HepG2 (cell line): ENCODE results near the gene SNX30. TPM values are rescaled to one million over a fixed set of nuclear protein-coding genes. Genes with fewer than 3 reads are reported as not detected.

Experiments used
- ATAC-seq: fragments of 200-7000 bp; cut with Tn5 transposase; 3 replicates; pipeline ENCODE4 v1.9.1; 2020; ENCODE audit warnings: mild to moderate bottlenecking, moderate library complexity
- BruUV-seq: library from RNA; stranded (reverse); fragments of 400-500 nt; replicated peaks from 2 replicates; lab custom pipeline; 2021; lab: Mats Ljungman, UMichigan
- CTCF ChIA-PET: fragments of 300-600 bp; formaldehyde crosslinking; extraction: SDS; loops from one replicate; lab custom pipeline; 2021; ENCODE audit warnings: low total read pairs, inconsistent platforms, low intra/inter-chr PET ratio; lab: Yijun Ruan, JAX
- POLR2A ChIA-PET: fragments of 350-600 bp; sonication (Branson Sonifier 250); formaldehyde crosslinking; loops from one replicate; lab custom pipeline; 2020; ENCODE audit warnings: antibody characterized with exemption, inconsistent platforms; lab: Yijun Ruan, JAX
- DNase-seq: peaks from one replicate; pipeline ENCODE4 v3.0.0-alpha.2; 2015; ENCODE audit warnings: low spot score
- FAIRE-seq: peaks from 3 replicates; lab custom pipeline; 2011; peaks lifted over from hg19 to GRCh38; lab: Jason Lieb, UNC
- H2AFZ ChIP-seq: one replicate; pipeline ENCODE4 v1.6.1; 2011; ENCODE audit warnings: low read length, inconsistent platforms
- H3K27ac ChIP-seq: fragments of 300-600 bp; 3 replicates; pipeline ENCODE4 v1.8.0; 2011; ENCODE audit warnings: mixed run types, mild to moderate bottlenecking, mixed read lengths, low read length, inconsistent platforms; ENCODE audit not compliant: insufficient read depth; ENCODE audit errors: extremely low read length
- H3K27me3 ChIP-seq, 2 experiments: fragments of 200-600 bp in 1 of 2; 2 replicates in 1 of 2; 3 replicates in 1 of 2; pipeline versions ENCODE4 v1.6.0 to v1.8.0; 2011; ENCODE audit warnings: low read length in 2 of 2, mild to moderate bottlenecking in 2 of 2, moderate library complexity in 2 of 2, inconsistent platforms in 1 of 2; ENCODE audit not compliant: insufficient read depth in 2 of 2, control insufficient read depth in 1 of 2
- H3K36me3 ChIP-seq, 2 experiments: fragments of 200-600 bp in 1 of 2; replicated peaks in 1 of 2; 2 replicates in 1 of 2; 3 replicates in 1 of 2; pipeline versions ENCODE4 v1.5.1 to v1.8.0; 2011; ENCODE audit warnings: low read length in 2 of 2, inconsistent platforms in 1 of 2; ENCODE audit not compliant: insufficient read depth in 2 of 2, control insufficient read depth in 1 of 2
- H3K4me1 ChIP-seq: 2 replicates; pipeline ENCODE4 v1.5.1; 2012; ENCODE audit warnings: low read length, inconsistent platforms; ENCODE audit not compliant: insufficient read depth
- H3K4me2 ChIP-seq: 2 replicates; pipeline ENCODE4 v1.6.0; 2011; ENCODE audit warnings: low read depth, low read length, inconsistent platforms
- H3K4me3 ChIP-seq, 3 experiments: fragments of 200-600 bp in 1 of 3; sonication (generic), shearing (Covaris generic) in 1 of 3; replicated peaks in 1 of 3; 2 replicates each; pipeline ENCODE4 v1.5.1; 2011 to 2016; ENCODE audit warnings: low read length in 3 of 3, inconsistent platforms in 2 of 3, low read depth in 2 of 3, mild to moderate bottlenecking in 2 of 3, control low read depth in 1 of 3, mixed read lengths in 1 of 3; ENCODE audit not compliant: insufficient read depth in 1 of 3
- H3K79me2 ChIP-seq: one replicate; pipeline ENCODE4 v1.6.1; 2011; ENCODE audit warnings: low read length, inconsistent platforms; ENCODE audit not compliant: insufficient read depth
- H3K9ac ChIP-seq: 2 replicates; pipeline ENCODE4 v1.6.0; 2011; ENCODE audit warnings: mild to moderate bottlenecking, low read depth, low read length, inconsistent platforms; ENCODE audit not compliant: insufficient read depth
- H3K9me3 ChIP-seq: 2 replicates; pipeline ENCODE4 v1.5.1; 2012; ENCODE audit warnings: mild to moderate bottlenecking, low read length
- H4K20me1 ChIP-seq: 2 replicates; pipeline ENCODE4 v1.6.0; 2011; ENCODE audit warnings: inconsistent platforms, mild to moderate bottlenecking, low read length, moderate library complexity; ENCODE audit not compliant: insufficient read depth
- ARID4A ChIP-seq: sonication (generic); formaldehyde crosslinking; IDR thresholded peaks from 2 replicates; pipeline ENCODE4 v1.5.0; 2020; ENCODE audit warnings: mild to moderate bottlenecking, missing genetic modification reagents, borderline replicate concordance
- HINFP ChIP-seq: sonication (generic); formaldehyde crosslinking; IDR thresholded peaks from 2 replicates; pipeline ENCODE4 v1.4.0; 2020; ENCODE audit warnings: low read depth, mild to moderate bottlenecking, missing genetic modification reagents
- HOMEZ ChIP-seq: IDR thresholded peaks from 2 replicates; pipeline ENCODE4 v1.6.1; 2016; ENCODE audit warnings: low read depth
- KAT2B ChIP-seq: fragments of 150-350 bp; IDR thresholded peaks from 2 replicates; pipeline ENCODE4 v1.6.1; 2014; ENCODE audit warnings: low read depth, low read length, borderline replicate concordance
- KDM2A ChIP-seq: sonication (generic); formaldehyde crosslinking; IDR thresholded peaks from 2 replicates; pipeline ENCODE4 v1.4.0; 2020; ENCODE audit warnings: low read depth, missing genetic modification reagents, borderline replicate concordance
- PTBP1 ChIP-seq: fragments of 200-400 bp; formaldehyde crosslinking; IDR thresholded peaks from 2 replicates; pipeline ENCODE4 v1.6.1; 2018; ENCODE audit warnings: low read length, low read depth; ENCODE audit not compliant: poor library complexity, severe bottlenecking
- SETDB1 ChIP-seq: sonication (generic); formaldehyde crosslinking; IDR thresholded peaks from 2 replicates; pipeline ENCODE4 v1.5.1; 2020; ENCODE audit warnings: missing genetic modification reagents, mild to moderate bottlenecking, borderline replicate concordance
- WGBS: methylation state at CpG from one replicate; pipeline ENCODE4 v1.1.6; 2017; ENCODE audit warnings: low lambda C conversion rate; 5-methylcytosine and 5-hydroxymethylcytosine counted together
- in situ Hi-C: cut with HindIII; loops from 2 replicates; pipeline ENCODE4 v1.10.0; 2017; ENCODE audit warnings: low pct_unique_long_range_greater_than_20kb; ENCODE audit not compliant: extremely low pct_ligation_motif_present
- intact Hi-C: fragments of 100-400 bp; cut with micrococcal nuclease; formaldehyde crosslinking; loops from one replicate; pipeline ENCODE4 v1.10.0; 2022; ENCODE audit not compliant: unreplicated experiment
- polyA plus RNA-seq, 8 experiments: library from polyadenylated mRNA; depleted of rRNA in 3 of 8; stranded (reverse) in 7 of 8; unstranded in 1 of 8; fragments of >200 nt; fragmentation: Illumina TruSeq in 4 of 8; extraction: Trizol in 4 of 8; gene quantifications; 2 replicates each; pipeline versions ENCODE4 v1.2.1 to v1.2.3, GENCODE V29; 2011 to 2016; ENCODE audit warnings: low read depth in 4 of 8, missing spikeins in 1 of 8, mixed read lengths in 1 of 8; ENCODE audit not compliant: insufficient read depth in 1 of 8
- total RNA-seq, 5 experiments: library from RNA; depleted of rRNA; stranded (reverse); fragments of >200 nt; fragmentation: Illumina TruSeq; extraction: Trizol; gene quantifications; 2 replicates each; pipeline ENCODE4 v1.2.3, GENCODE V29; 2016; ENCODE audit warnings: low read depth in 1 of 5

SNX30 gene
- total and polyA plus RNA-seq, 2 of the 13 experiments (the other 11 are each of a cell fraction or from before 2014, with no cell fraction given): 4.4 to 12.4 TPM

- intact Hi-C loops: no loop called here
Measured at GRCh38 chr9:112884101-112884500, 133.5 kb downstream of the SNX30 start.

More at GRCh38 chr9:112884101-112884500, 133.5 kb downstream of the SNX30 start:
- no peak for FAIRE-seq
- Histone ChIP-seq H3K36me3 (no peaks in the 10 kb centered on the region), H3K4me2 (no peak overlapping the region), H3K27me3 (no peaks in the 10 kb centered on the region), H3K9ac (no peak overlapping the region), H3K27ac (no peak overlapping the region), H3K4me1 (no peaks in the 10 kb centered on the region), H3K79me2 (no peaks in the 10 kb centered on the region), H2AFZ (no peak overlapping the region), H3K9me3 (no peaks in the 10 kb centered on the region), H4K20me1 (no peaks in the 10 kb centered on the region), H3K4me3 (no peak overlapping the region)
- CTCF ChIA-PET: no interaction called here
- no peak for ATAC-seq
- BruUV-seq: no TSS peak
- no peak for TF ChIP-seq ARID4A
- TF ChIP-seq PTBP1: no peak
- TF ChIP-seq HOMEZ: no peak
- no peak for TF ChIP-seq HINFP (CRISPR knock-in tag)
- TF ChIP-seq SETDB1 (CRISPR knock-in tag): no peak
- no peak for TF ChIP-seq KAT2B
- no peak for TF ChIP-seq KDM2A
- no peak for DNase-seq
- WGBS: 83% methylated on average over 5 of the region's 6 CpGs
- in situ Hi-C loops: no loop called here
- POLR2A ChIA-PET: no interaction called here
